ENCODE data around the gene EEF1AKMT3. TPM values are rescaled to one million over a fixed set of nuclear protein-coding genes. Genes with fewer than 3 reads are reported as not detected.
"Not testable (repeated sequence)": the region's sequence is repeated elsewhere in the genome, so short reads cannot be mapped to it uniquely, and the experiment has no call there.

EEF1AKMT3 gene
- total RNA-seq, 1 experiment from 2014 or later, result 6.6 TPM

DNA sequence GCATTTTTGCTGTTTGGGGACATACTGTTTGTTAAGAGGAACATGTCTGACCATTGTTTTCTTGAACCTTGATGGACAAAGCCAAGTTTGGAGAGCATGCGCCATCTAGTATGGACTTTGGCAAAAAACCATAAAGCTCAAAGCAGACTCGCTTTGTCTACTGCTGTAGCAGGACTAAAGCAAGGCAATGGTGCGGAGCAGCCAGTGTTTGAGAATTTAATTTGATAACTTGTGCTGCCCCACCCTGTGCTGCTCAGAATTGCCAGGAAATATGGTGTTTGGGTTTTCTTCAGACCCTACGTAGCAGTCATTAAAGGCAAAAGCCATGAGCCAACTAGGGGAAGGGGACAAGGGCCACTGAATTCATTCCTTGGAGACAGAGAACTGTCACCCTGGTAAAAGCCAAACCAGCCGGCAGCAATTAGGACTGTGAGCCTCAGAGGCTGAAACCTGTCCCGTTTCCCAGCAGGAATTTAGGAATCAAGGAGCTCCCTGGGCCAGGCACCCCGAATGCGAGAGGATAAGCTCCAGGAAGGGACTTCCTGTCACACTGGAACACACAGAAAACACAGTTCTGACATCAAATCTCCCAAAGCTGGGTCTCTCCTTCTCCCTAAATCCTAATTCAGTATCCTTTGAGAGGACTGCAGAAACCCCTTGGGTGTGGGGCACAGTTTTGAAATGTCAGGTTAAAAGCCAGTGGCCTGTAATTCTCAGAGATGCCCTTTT lies 45.0 kb downstream of the EEF1AKMT3 start:
- no peak for DNase-seq (ENCODE audit: low read depth)

DNA sequence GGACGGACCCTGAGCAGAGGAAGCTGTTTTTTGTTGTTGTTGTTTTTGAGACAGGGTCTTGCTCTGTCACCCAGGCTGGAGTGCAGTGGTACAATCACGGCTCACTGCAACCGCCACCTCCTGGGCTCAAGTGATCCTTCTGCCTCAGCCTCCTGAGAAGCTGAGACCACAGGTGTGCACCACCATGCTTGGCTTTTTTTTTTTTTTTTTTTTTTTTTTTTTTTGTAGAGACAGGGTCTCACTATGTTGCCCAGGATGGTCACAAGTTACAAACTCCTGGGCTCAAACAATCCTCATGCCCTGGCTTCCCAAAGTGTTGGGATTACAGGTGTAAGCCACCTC lies 45.5 kb downstream of the EEF1AKMT3 start:
- not testable (repeated sequence) for DNase-seq (ENCODE audit: low read depth)

- DNase-seq (ENCODE audit: low read depth), result not testable (repeated sequence)
These were observed 47.7 kb downstream of the EEF1AKMT3 start for GRCh38 chr12:57820119-57820518.

- DNase-seq (ENCODE audit: low read depth), result not testable (repeated sequence)
These were observed 48.6 kb downstream of the EEF1AKMT3 start for GRCh38 chr12:57821015-57821414.

DNA sequence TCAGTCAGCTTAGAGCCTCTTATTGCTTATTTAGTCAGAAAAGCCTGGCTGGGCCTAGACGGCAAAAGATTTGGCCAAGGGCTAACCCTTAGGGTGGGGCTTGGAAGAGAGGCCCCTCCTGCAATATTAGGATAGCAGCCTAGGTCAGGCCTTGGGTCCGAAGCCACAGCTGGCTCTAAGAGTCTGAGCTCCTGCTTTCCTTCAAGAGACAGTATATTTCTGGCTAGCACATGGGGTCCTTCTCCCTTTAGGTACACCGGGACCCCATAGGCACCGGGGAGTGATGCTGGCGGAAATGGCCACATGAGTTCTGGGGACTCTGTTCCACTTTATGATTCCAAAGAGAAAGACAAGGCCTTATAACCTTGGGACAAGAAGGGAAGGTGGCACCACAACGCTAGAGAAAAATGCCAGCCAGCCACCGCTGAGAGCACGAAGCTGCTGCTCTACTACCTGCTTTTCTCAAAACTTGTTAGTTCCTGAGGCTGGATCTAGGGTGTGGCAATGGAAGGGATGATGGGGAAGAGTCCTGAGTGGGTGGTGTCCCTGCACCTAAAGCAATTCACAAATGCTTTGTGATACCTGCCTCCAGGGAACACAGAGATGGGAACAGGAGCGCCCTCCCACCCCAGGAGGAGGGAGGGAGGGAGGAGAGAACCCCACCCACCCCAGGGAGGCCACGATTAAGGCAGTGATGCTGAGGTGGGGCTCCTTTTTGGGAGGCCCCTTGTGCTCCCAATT lies 49.2 kb downstream of the EEF1AKMT3 start:
- DNase-seq (ENCODE audit: low read depth), result no peak

- no peak for DNase-seq (ENCODE audit: low read depth)
These were observed 50.1 kb downstream of the EEF1AKMT3 start for GRCh38 chr12:57822392-57823130.

DNA sequence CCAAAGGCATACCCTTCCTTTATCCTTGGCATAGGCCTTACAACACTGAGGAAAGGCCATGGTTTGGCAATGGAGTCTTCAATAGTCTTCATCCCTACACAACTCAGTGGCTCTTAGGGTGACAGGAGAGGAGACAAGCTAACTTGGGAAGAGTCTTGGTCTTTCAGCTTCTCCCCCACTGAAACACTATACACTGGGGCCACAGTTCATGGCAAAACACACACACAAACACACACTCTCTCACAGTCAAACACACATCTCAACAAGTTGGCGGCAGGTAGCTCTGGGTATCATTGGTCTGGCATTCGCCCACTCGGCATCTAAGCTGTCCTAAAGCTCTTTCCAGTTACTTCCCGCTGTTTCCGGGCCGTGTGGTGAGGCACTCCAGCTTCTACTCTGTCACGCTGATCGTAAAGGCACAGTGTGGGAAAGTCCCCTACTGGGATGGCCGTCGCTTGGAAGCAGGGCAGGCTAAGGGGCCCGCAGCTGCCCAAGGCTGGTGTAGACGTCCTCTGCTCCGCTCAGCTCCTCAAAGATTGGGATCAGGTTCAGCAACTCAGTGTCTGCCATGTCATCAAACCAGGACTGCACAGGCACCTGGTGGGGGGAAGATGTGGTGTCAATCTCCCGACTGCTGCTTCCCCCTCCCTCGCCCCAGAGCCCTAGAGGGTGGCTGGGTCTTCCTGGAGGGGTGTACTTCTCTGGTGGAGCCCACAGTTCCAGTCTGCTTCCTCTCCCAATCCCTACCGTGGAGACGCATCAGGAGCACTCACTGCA lies 50.9 kb downstream of the EEF1AKMT3 start:
- no peak for DNase-seq (ENCODE audit: low read depth)

DNA sequence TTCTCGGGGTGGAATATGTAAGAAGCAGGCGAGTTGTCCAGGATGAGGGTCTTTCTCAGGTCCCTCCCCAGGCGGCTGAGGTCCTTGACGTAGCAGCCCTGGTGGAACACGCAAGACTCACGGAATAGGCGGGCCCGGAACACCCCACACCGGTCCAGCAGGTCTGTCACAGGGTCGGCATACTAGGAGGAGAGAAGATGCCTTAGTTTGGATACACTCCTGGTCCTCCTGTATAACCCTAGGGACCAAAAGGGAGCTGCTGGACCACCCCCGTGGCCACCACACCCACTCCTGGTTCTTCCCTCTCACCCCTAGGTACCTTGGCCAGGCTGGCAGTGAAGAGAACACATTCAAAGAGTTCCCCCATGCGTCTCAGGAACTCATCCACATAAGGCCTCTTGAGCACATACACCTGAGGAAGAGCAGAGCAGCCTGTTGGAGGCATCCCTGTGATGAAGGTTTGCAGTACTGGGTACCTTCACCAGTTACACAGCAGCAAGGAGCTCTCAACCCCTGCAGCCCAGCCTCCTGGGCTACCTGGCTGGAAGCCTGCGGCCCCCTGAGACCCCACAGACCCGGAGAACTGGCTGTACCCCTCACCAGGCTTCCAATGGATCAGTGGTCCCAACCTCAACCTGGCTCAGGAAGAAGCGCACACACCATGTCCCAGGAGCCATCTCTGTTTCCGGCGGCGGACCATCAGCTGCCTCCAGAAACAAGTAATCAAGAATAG lies 51.7 kb downstream of the EEF1AKMT3 start:
- no peak for DNase-seq (ENCODE audit: low read depth)

- no peak for DNase-seq (ENCODE audit: low read depth)
These were observed 53.0 kb downstream of the EEF1AKMT3 start for GRCh38 chr12:57825451-57825850.

DNA sequence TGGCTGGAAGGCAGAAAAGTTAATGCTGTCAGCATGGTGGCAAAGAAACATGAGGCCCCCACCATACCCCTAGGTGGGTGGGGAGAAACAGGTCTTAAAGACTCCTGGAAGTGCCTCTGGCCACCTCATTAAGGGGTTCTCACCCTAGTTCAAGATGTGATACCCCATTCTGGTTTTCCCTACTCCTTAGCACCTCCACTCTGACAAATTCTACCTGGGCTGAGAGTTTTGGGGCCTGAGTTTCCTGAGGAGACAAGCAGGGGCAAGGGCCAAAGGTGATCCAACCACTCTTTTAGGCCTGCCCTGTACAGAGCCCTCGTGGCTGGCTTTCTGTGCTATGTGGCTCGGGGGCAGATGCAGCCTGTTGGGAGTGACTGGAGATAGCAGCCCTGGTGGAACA lies 54.0 kb downstream of the EEF1AKMT3 start:
- no peak for DNase-seq (ENCODE audit: low read depth)

DNA sequence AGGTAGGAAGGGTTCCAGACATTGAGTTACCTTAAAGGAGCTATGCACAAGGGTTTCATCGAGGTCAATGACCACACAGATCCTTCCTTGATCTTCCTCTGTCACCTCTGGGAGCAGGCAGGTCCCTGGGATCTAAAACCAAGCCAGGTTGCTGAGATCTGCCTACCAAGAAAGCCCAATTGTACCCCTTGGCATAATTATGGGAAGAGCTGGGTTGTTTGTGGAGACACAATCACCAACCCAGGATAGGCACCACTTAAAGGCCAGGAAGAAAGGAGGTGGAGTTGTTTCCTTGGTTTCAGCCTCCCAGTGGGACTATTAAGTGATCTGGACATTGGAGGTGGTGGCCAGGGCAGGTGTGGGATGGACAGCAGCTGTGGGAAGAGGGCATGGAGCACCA lies 54.6 kb downstream of the EEF1AKMT3 start:
- no peak for DNase-seq (ENCODE audit: low read depth)

DNA sequence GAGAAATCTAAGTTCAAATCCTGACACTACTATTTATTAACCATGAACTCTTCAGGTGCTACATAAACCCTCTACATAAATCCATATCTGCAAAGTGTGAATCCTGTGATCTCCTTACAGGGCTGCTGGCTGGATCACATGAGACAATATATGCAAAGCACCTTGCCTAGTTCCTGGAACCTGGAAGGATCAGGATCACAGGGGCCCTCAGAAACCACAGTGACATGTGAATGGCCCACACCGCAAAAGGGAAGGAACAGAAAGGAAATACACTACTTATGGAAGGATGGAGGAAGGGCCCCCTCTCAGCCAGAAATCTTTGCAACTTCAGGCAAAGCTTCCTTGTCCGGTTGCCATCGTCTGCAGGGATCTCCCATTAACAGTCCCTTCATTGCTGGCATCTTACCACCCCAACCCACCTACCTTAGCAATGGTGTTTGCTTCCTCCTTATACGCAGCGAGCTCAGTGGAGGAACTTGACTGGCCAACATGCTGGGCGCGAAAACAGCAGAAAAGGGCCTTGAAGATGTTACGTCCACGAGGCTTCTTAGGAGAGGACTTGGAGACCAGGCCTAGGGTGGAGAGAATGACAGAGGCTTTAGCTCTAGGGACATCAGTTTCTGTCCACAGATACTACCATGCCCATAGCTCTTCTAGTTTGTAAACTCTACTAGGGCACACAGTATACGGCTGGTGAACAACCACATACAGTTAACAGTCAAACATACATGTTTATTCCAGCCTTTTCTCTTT lies 56.8 kb downstream of the EEF1AKMT3 start:
- DNase-seq (ENCODE audit: low read depth), result no peak

DNA sequence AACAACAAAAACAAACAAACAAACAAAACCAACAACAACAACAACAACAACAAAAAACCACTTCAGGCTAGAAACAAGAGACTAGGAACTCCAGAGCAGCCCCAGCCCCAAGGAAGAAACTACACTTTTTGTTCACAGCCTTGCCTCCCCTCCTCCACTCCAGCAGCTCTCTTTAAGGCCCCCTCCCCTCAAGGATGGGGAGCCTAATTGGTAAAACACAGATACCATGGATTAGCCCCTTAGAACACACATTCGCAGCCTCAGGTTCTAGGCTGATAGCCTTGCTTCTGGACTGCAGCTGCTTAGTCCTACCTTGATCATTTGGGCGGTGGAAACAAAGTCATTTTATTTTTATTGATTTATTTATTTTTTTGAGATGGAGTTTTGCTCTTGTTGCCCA lies 58.0 kb downstream of the EEF1AKMT3 start:
- no peak for DNase-seq (ENCODE audit: low read depth)

Other genes starting within 250 kb of the EEF1AKMT3 start
- 1.7 and 2.1 TPM in 2 replicates for gene MBD6, start 249.8 kb upstream of the EEF1AKMT3 start, total RNA-seq (2014; rRNA removed; shearing (Covaris generic))
- 123 and 155 TPM in 2 replicates for gene DCTN2, start 225.4 kb upstream of the EEF1AKMT3 start, total RNA-seq (2014; rRNA removed; shearing (Covaris generic))
- 0.60 and 1.9 TPM in 2 replicates for gene KIF5A, start 222.6 kb upstream of the EEF1AKMT3 start, total RNA-seq (2014; rRNA removed; shearing (Covaris generic))
- 15.9 and 19.3 TPM in 2 replicates for gene PIP4K2C, start 181.4 kb upstream of the EEF1AKMT3 start, total RNA-seq (2014; rRNA removed; shearing (Covaris generic))
- 9.9 and 10.7 TPM in 2 replicates for gene DTX3, start 167.8 kb upstream of the EEF1AKMT3 start, total RNA-seq (2014; rRNA removed; shearing (Covaris generic))
- 9.4 and 11.5 TPM in 2 replicates for gene ARHGEF25, start 161.2 kb upstream of the EEF1AKMT3 start, total RNA-seq (2014; rRNA removed; shearing (Covaris generic))
- gene B4GALNT1, start 139.4 kb upstream of the EEF1AKMT3 start, total RNA-seq (2014; rRNA removed; shearing (Covaris generic)), result 11.9 and 14.4 TPM in 2 replicates
- 152 and 183 TPM in 2 replicates for gene OS9, start 78.5 kb upstream of the EEF1AKMT3 start, total RNA-seq (2014; rRNA removed; shearing (Covaris generic))
- 0.20 and 0.72 TPM in 2 replicates for gene AGAP2, start 33.9 kb upstream of the EEF1AKMT3 start, total RNA-seq (2014; rRNA removed; shearing (Covaris generic))
- gene TSPAN31, start 27.6 kb upstream of the EEF1AKMT3 start, total RNA-seq (2014; rRNA removed; shearing (Covaris generic)), result 39.2 and 42.1 TPM in 2 replicates
- 232 and 269 TPM in 2 replicates for gene CDK4, start 20.3 kb upstream of the EEF1AKMT3 start, total RNA-seq (2014; rRNA removed; shearing (Covaris generic))
- 3.0 and 4.2 TPM in 2 replicates for gene MARCHF9, start 17.5 kb upstream of the EEF1AKMT3 start, total RNA-seq (2014; rRNA removed; shearing (Covaris generic))
- gene CYP27B1, start 5.5 kb upstream of the EEF1AKMT3 start, total RNA-seq (2014; rRNA removed; shearing (Covaris generic)), result 1.1 and 1.2 TPM in 2 replicates
- gene METTL1, start 509 bp upstream of the EEF1AKMT3 start, total RNA-seq (2014; rRNA removed; shearing (Covaris generic)), result 8.8 and 11.2 TPM in 2 replicates
- 43.1 and 48.8 TPM in 2 replicates for gene TSFM, start 10.2 kb downstream of the EEF1AKMT3 start, total RNA-seq (2014; rRNA removed; shearing (Covaris generic))
- 1.3 and 1.8 TPM in 2 replicates for gene AVIL, start 46.1 kb downstream of the EEF1AKMT3 start, total RNA-seq (2014; rRNA removed; shearing (Covaris generic))
- gene CTDSP2, start 74.1 kb downstream of the EEF1AKMT3 start, total RNA-seq (2014; rRNA removed; shearing (Covaris generic)), result 27.8 and 44.0 TPM in 2 replicates
- 24.0 and 33.1 TPM in 2 replicates for gene ATP23, start 169.0 kb downstream of the EEF1AKMT3 start, total RNA-seq (2014; rRNA removed; shearing (Covaris generic))